A549 (cell line): ENCODE data around the gene SYK.

Source experiments
- BCL3 ChIP-seq: fragments of >200 bp; sonication (Bioruptor Twin); formaldehyde crosslinking; IDR thresholded peaks from 3 replicates; pipeline ENCODE4 v1.6.1; 2016
- CBX8 ChIP-seq: fragments of 200-600 bp; sonication (generic); IDR thresholded peaks from 2 replicates; pipeline ENCODE4 v1.6.1; 2016
- CHD4 ChIP-seq: fragments of 200-600 bp; sonication (generic); IDR thresholded peaks from 2 replicates; pipeline ENCODE4 v1.6.1; 2016; ENCODE audit warnings: antibody characterized with exemption, mild to moderate bottlenecking, borderline replicate concordance
- ESRRA ChIP-seq: fragments of 150-350 bp; IDR thresholded peaks from 2 replicates; pipeline ENCODE4 v1.6.1; 2014; ENCODE audit warnings: mild to moderate bottlenecking, low read length, borderline replicate concordance
- HDAC2 ChIP-seq: fragments of 200-600 bp; sonication (generic); IDR thresholded peaks from 2 replicates; pipeline ENCODE4 v1.6.1; 2016
- MAFK ChIP-seq: fragments of 450-650 bp; IDR thresholded peaks from 2 replicates; pipeline ENCODE4 v1.6.1; 2014; ENCODE audit not compliant: partially characterized antibody
- POLR2A ChIP-seq: IDR thresholded peaks from 2 replicates; pipeline ENCODE4 v1.6.1; 2012; ENCODE audit warnings: mild to moderate bottlenecking, low read length
- RAD21 ChIP-seq, 2 experiments: fragments of >200 bp in 1 of 2; sonication (Bioruptor Twin) in 1 of 2; formaldehyde crosslinking in 1 of 2; IDR thresholded peaks in 1 of 2; conservative IDR thresholded peaks in 1 of 2; 2 replicates in 1 of 2; 3 replicates in 1 of 2; pipeline ENCODE4 v1.6.1; 2012 to 2018; ENCODE audit warnings: inconsistent platforms in 1 of 2
- USF2 ChIP-seq: fragments of 450-650 bp; IDR thresholded peaks from 2 replicates; pipeline ENCODE4 v1.6.1; 2014; ENCODE audit warnings: antibody characterized with exemption
- TF ChIP-seq, protein P1 (sequence below): fragments of >200 bp; sonication (Bioruptor Twin); formaldehyde crosslinking; IDR thresholded peaks from 3 replicates; pipeline ENCODE4 v1.5.1; 2016
- TF ChIP-seq, protein P2 (sequence below): IDR thresholded peaks from 2 replicates; pipeline ENCODE4 v1.6.1; 2012; ENCODE audit warnings: low read depth, borderline replicate concordance

DNA sequence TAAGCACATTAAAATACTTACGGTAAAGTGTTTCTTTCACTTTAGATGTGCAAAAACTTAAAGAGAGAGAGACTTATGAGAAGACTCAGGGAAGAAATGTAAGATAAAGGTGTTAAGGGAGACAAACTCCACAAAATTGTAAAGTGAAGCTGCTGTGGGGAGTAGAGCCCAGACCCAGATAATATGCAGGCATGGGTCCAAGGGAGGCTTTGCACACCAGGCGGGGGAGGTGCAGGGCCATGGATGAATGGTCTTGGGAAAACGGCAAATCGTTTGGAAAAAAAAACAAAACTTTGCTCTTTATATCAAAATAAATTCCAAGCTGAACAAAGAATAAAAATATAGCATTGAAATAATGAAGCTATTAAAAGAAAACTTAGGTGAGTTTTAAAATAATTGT is 9.1 kb downstream of the SYK start:
- TF ChIP-seq CBX8, result no peak
- TF ChIP-seq, protein P1, sequence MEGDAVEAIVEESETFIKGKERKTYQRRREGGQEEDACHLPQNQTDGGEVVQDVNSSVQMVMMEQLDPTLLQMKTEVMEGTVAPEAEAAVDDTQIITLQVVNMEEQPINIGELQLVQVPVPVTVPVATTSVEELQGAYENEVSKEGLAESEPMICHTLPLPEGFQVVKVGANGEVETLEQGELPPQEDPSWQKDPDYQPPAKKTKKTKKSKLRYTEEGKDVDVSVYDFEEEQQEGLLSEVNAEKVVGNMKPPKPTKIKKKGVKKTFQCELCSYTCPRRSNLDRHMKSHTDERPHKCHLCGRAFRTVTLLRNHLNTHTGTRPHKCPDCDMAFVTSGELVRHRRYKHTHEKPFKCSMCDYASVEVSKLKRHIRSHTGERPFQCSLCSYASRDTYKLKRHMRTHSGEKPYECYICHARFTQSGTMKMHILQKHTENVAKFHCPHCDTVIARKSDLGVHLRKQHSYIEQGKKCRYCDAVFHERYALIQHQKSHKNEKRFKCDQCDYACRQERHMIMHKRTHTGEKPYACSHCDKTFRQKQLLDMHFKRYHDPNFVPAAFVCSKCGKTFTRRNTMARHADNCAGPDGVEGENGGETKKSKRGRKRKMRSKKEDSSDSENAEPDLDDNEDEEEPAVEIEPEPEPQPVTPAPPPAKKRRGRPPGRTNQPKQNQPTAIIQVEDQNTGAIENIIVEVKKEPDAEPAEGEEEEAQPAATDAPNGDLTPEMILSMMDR, result no peak
- no peak for TF ChIP-seq RAD21 (conservative IDR thresholded peaks at IDR 0.05 in 1 of 2, IDR thresholded peaks at IDR 0.05 in 1 of 2)
- TF ChIP-seq, protein P2, sequence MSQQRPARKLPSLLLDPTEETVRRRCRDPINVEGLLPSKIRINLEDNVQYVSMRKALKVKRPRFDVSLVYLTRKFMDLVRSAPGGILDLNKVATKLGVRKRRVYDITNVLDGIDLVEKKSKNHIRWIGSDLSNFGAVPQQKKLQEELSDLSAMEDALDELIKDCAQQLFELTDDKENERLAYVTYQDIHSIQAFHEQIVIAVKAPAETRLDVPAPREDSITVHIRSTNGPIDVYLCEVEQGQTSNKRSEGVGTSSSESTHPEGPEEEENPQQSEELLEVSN, result no peak
- no peak for TF ChIP-seq POLR2A
- no peak for TF ChIP-seq USF2
- no peak for TF ChIP-seq BCL3
- TF ChIP-seq ESRRA, result no peak
- no peak for TF ChIP-seq CHD4
- TF ChIP-seq MAFK, result no peak
- no peak for TF ChIP-seq HDAC2
